H9 (cell line): ENCODE measurements around the gene SERPINE3. TPM values are rescaled to one million over a fixed set of nuclear protein-coding genes. Genes with fewer than 3 reads are reported as not detected.

ENCODE experiments used
- DNase-seq: peaks from one replicate; pipeline ENCODE4 v3.0.0-alpha.2; 2017
- H2AFZ ChIP-seq: one replicate; pipeline ENCODE4 v1.6.1; 2013; ENCODE audit warnings: mild to moderate bottlenecking, low read length, control low read depth, moderate library complexity
- H2AK5ac ChIP-seq: 2 replicates; pipeline ENCODE4 v1.6.1; 2013; ENCODE audit warnings: low read length, control low read depth, mixed read lengths; ENCODE audit not compliant: insufficient read length
- H2BK120ac ChIP-seq: one replicate; pipeline ENCODE4 v1.6.1; 2013; ENCODE audit warnings: low read depth, mild to moderate bottlenecking, low read length, control low read depth, inconsistent platforms; ENCODE audit not compliant: poor library complexity, severe bottlenecking
- H2BK12ac ChIP-seq: 2 replicates; pipeline ENCODE4 v1.6.1; 2013; ENCODE audit warnings: low read length, control low read depth, mixed read lengths, low read depth; ENCODE audit not compliant: insufficient read length
- H2BK15ac ChIP-seq: 2 replicates; pipeline ENCODE4 v1.6.1; 2013; ENCODE audit warnings: low read depth, low read length, control low read depth
- H2BK20ac ChIP-seq: one replicate; pipeline ENCODE4 v1.6.1; 2013; ENCODE audit warnings: low read depth, mild to moderate bottlenecking, low read length, control low read depth, inconsistent platforms; ENCODE audit not compliant: poor library complexity, severe bottlenecking
- H2BK5ac ChIP-seq: 2 replicates; pipeline ENCODE4 v1.6.1; 2013; ENCODE audit warnings: low read length, control low read depth, mixed read lengths; ENCODE audit not compliant: insufficient read length
- H3K14ac ChIP-seq: 2 replicates; pipeline ENCODE4 v1.6.1; 2013; ENCODE audit warnings: low read length, control low read depth; ENCODE audit not compliant: insufficient read depth
- H3K18ac ChIP-seq: 2 replicates; pipeline ENCODE4 v1.6.1; 2013; ENCODE audit warnings: low read depth, mild to moderate bottlenecking, mixed read lengths, low read length, control low read depth; ENCODE audit not compliant: insufficient read length
- H3K23ac ChIP-seq: 2 replicates; pipeline ENCODE4 v1.6.1; 2013; ENCODE audit warnings: low read length, control low read depth, mixed read lengths, low read depth; ENCODE audit not compliant: insufficient read length
- H3K23me2 ChIP-seq: 2 replicates; pipeline ENCODE4 v1.6.1; 2013; ENCODE audit warnings: low read depth, mild to moderate bottlenecking, mixed read lengths, low read length, control low read depth; ENCODE audit not compliant: insufficient read length, poor library complexity, severe bottlenecking
- H3K27ac ChIP-seq: 2 replicates; pipeline ENCODE4 v1.5.1; 2013; ENCODE audit warnings: low read length, control low read depth, mixed read lengths, low read depth; ENCODE audit not compliant: insufficient read length
- H3K27me3 ChIP-seq: 2 replicates; pipeline ENCODE4 v1.6.1; 2013; ENCODE audit warnings: low read length, control low read depth, inconsistent platforms; ENCODE audit not compliant: insufficient read depth
- H3K4ac ChIP-seq: 2 replicates; pipeline ENCODE4 v1.6.1; 2013; ENCODE audit warnings: low read depth, mild to moderate bottlenecking, control low read depth, inconsistent platforms, low read length, moderate library complexity
- H3K4me1 ChIP-seq: 2 replicates; pipeline ENCODE4 v1.6.1; 2013; ENCODE audit warnings: low read length, control low read depth, inconsistent platforms; ENCODE audit not compliant: insufficient read depth
- H3K4me2 ChIP-seq: 2 replicates; pipeline ENCODE4 v1.6.1; 2013; ENCODE audit warnings: low read length, control low read depth, mixed read lengths; ENCODE audit not compliant: insufficient read length, insufficient read depth
- H3K56ac ChIP-seq: 2 replicates; pipeline ENCODE4 v1.6.1; 2013; ENCODE audit warnings: low read depth, mild to moderate bottlenecking, mixed read lengths, low read length, control low read depth; ENCODE audit not compliant: insufficient read length
- H3K79me1 ChIP-seq: 2 replicates; pipeline ENCODE4 v1.6.1; 2013; ENCODE audit warnings: low read depth, mild to moderate bottlenecking, moderate library complexity, low read length, control low read depth, inconsistent platforms; ENCODE audit not compliant: insufficient read depth, poor library complexity, severe bottlenecking
- H3K79me2 ChIP-seq: 2 replicates; pipeline ENCODE4 v1.6.1; 2013; ENCODE audit warnings: low read length, control low read depth, inconsistent platforms; ENCODE audit not compliant: insufficient read depth
- H3K9ac ChIP-seq: 2 replicates; pipeline ENCODE4 v1.6.1; 2013; ENCODE audit warnings: low read length, control low read depth, mixed read lengths; ENCODE audit not compliant: insufficient read length; ENCODE audit errors: extremely low read depth
- H3K9me3 ChIP-seq: one replicate; pipeline ENCODE4 v1.6.1; 2013; ENCODE audit warnings: low read depth, low read length, inconsistent platforms; ENCODE audit not compliant: control insufficient read depth
- H3T11ph ChIP-seq: one replicate; pipeline ENCODE4 v1.6.1; 2013; ENCODE audit warnings: mild to moderate bottlenecking, low read length, control low read depth, inconsistent platforms
- H4K20me1 ChIP-seq: one replicate; pipeline ENCODE4 v1.6.1; 2013; ENCODE audit not compliant: control insufficient read depth, insufficient read length, insufficient read depth
- H4K5ac ChIP-seq: 2 replicates; pipeline ENCODE4 v1.6.1; 2013; ENCODE audit warnings: low read depth, mild to moderate bottlenecking, mixed read lengths, low read length, control low read depth; ENCODE audit not compliant: insufficient read length
- H4K8ac ChIP-seq: replicated peaks from 2 replicates; pipeline ENCODE4 v1.6.1; 2013; ENCODE audit warnings: low read length, control low read depth, mixed read lengths, low read depth; ENCODE audit not compliant: insufficient read length
- H4K91ac ChIP-seq: 2 replicates; pipeline ENCODE4 v1.6.1; 2013; ENCODE audit warnings: low read depth, mild to moderate bottlenecking, moderate library complexity, mixed read lengths, low read length, control low read depth; ENCODE audit not compliant: insufficient read length
- H3K27ac Mint-ChIP-seq, 3 experiments: 2 replicates in 2 of 3; 3 replicates in 1 of 3; pipeline ENCODE4 v1.8.0; 2020 to 2021; ENCODE audit warnings: mixed read lengths in 3 of 3, mild to moderate bottlenecking in 1 of 3, moderate library complexity in 1 of 3
- H3K27me3 Mint-ChIP-seq: 2 replicates; pipeline ENCODE4 v1.8.0; 2021; ENCODE audit warnings: low read depth, mild to moderate bottlenecking, moderate library complexity, mixed read lengths
- H3K36me3 Mint-ChIP-seq, 3 experiments: 2 replicates in 2 of 3; 3 replicates in 1 of 3; pipeline ENCODE4 v1.8.0; 2020 to 2021; ENCODE audit warnings: low read depth in 3 of 3, mixed read lengths in 3 of 3; ENCODE audit not compliant: insufficient read depth in 1 of 3
- H3K4me1 Mint-ChIP-seq, 2 experiments: 2 replicates each; pipeline ENCODE4 v1.8.0; 2020; ENCODE audit warnings: mixed read lengths in 2 of 2
- H3K4me3 Mint-ChIP-seq, 2 experiments: 2 replicates in 1 of 2; 3 replicates in 1 of 2; pipeline ENCODE4 v1.8.0; 2020 to 2021; ENCODE audit warnings: mild to moderate bottlenecking in 2 of 2, mixed read lengths in 2 of 2, moderate library complexity in 1 of 2
- H3K9me3 Mint-ChIP-seq, 2 experiments: 2 replicates in 1 of 2; 3 replicates in 1 of 2; pipeline ENCODE4 v1.8.0; 2020; ENCODE audit warnings: mild to moderate bottlenecking in 2 of 2, mixed read lengths in 2 of 2, moderate library complexity in 1 of 2
- CTCF ChIP-seq: fragments of 200-600 bp; sonication (generic); conservative IDR thresholded peaks from 3 replicates; pipeline ENCODE4 v1.8.0; 2021; ENCODE audit warnings: antibody characterized with exemption, mild to moderate bottlenecking
- WGBS: extraction: QIAGEN DNeasy Blood & Tissue Kit; methylation state at CpG from one replicate; pipeline ENCODE4 v1.1.7; 2013; ENCODE audit warnings: missing lambda C conversion rate, low lambda C conversion rate, mixed read lengths; ENCODE audit not compliant: insufficient read length; ENCODE audit errors: extremely low coverage; 5-methylcytosine and 5-hydroxymethylcytosine counted together
- total RNA-seq: library from RNA; stranded (reverse); gene quantifications from 2 replicates; pipeline ENCODE4 v1.2.1, GENCODE V29; 2021

Gene SERPINE3
- total RNA-seq, 1 experiment from 2014 or later = not detected

- Histone ChIP-seq H3K79me2 (no peaks in the 10 kb centered on the region), H3K27me3 (no peaks in the 10 kb centered on the region), H3K23me2 (no peaks in the 10 kb centered on the region), H4K91ac (no peak overlapping the region), H2BK5ac (no peak overlapping the region), H3K4me2 (peak overlapping the region; percentile 3), H3K27ac (peak overlapping the region; percentile 21), H3T11ph (no peak overlapping the region), H3K4ac (no peak overlapping the region), H2BK120ac (no peak overlapping the region), H2BK20ac (no peak overlapping the region), H3K14ac (no peak overlapping the region; the same call in 1 of the 2 replicates), H2AK5ac (no peak overlapping the region), H3K4me1 (peaks cover 19% of the 10 kb centered on the region), H2BK15ac (no peak overlapping the region), H2AFZ (no peak overlapping the region), H4K5ac (no peak overlapping the region), H2BK12ac (no peak overlapping the region), H3K23ac (no peak overlapping the region), H3K79me1 (no peaks in the 10 kb centered on the region), H3K9ac (no peak overlapping the region), H3K18ac (no peak overlapping the region), H4K20me1 (no peaks in the 10 kb centered on the region), H3K56ac (no peak overlapping the region), H4K8ac (no peak overlapping the region), H3K9me3 (no peaks in the 10 kb centered on the region)
- Mint-ChIP-seq H3K27me3 (no peaks in the 10 kb centered on the region), H3K4me1 (peaks cover 61 to 65% of the 10 kb centered on the region in 2 experiments), H3K4me3 (peak overlapping the region in 1 of 2 experiments; percentile 54; a peak in 2 of 5 replicates), H3K36me3 (no peaks in the 10 kb centered on the region), H3K9me3 (no peaks in the 10 kb centered on the region), H3K27ac (peak overlapping the region; percentile 86 to 99 (median 94))
- no CpG with 5 or more reads among the region's 7 CpGs for WGBS
- TF ChIP-seq CTCF = no peak
- no peak for DNase-seq
Measured at GRCh38 chr13:51305271-51305967, 34.1 kb upstream of the SERPINE3 start.
